ENCODE results near the gene CCDC192.

The CCDC192 gene

GRCh38 chr5:127806776-127807175, 103.6 kb downstream of the CCDC192 start:
- no peaks in the 10 kb centered on the region for H3K9me3 ChIP-seq (ENCODE audit: severe bottlenecking)
- DNase-seq = no peak
- H3K27me3 ChIP-seq (ENCODE audit: insufficient read depth, low read depth, severe bottlenecking) = no peaks in the 10 kb centered on the region
- no peak overlapping the region for H3K4me3 ChIP-seq (ENCODE audit: low read depth, low read length)
- no peak for TF ChIP-seq CTCF (IDR thresholded peaks at IDR 0.05; ENCODE audit: low read depth, low read length)
- no peaks in the 10 kb centered on the region for H3K36me3 ChIP-seq
- H3K27ac ChIP-seq = no peak overlapping the region

GRCh38 chr5:127809533-127809932, 106.3 kb downstream of the CCDC192 start:
- Histone ChIP-seq H3K36me3 (no peaks in the 10 kb centered on the region), H3K27ac (no peak overlapping the region), H3K27me3 (ENCODE audit: insufficient read depth, low read depth, severe bottlenecking) (no peaks in the 10 kb centered on the region), H3K9me3 (ENCODE audit: severe bottlenecking) (no peaks in the 10 kb centered on the region), H3K4me3 (ENCODE audit: low read depth, low read length) (no peak overlapping the region)
- DNase-seq = no peak
- no peak for TF ChIP-seq CTCF (IDR thresholded peaks at IDR 0.05; ENCODE audit: low read depth, low read length)

- no peak overlapping the region for H3K27ac ChIP-seq
- TF ChIP-seq CTCF (IDR thresholded peaks at IDR 0.05; ENCODE audit: low read depth, low read length) = no peak
- DNase-seq = no peak
- no peak overlapping the region for H3K4me3 ChIP-seq (ENCODE audit: low read depth, low read length)
- H3K27me3 ChIP-seq (ENCODE audit: insufficient read depth, low read depth, severe bottlenecking) = no peaks in the 10 kb centered on the region
- H3K36me3 ChIP-seq = no peaks in the 10 kb centered on the region
- no peaks in the 10 kb centered on the region for H3K9me3 ChIP-seq (ENCODE audit: severe bottlenecking)
Observed at GRCh38 chr5:127810017-127810416, 106.8 kb downstream of the CCDC192 start.

- Histone ChIP-seq H3K4me3 (ENCODE audit: low read depth, low read length) (no peak overlapping the region), H3K27ac (no peak overlapping the region), H3K27me3 (ENCODE audit: insufficient read depth, low read depth, severe bottlenecking) (no peaks in the 10 kb centered on the region), H3K9me3 (ENCODE audit: severe bottlenecking) (no peaks in the 10 kb centered on the region), H3K36me3 (no peaks in the 10 kb centered on the region)
- no peak for DNase-seq
- TF ChIP-seq CTCF (IDR thresholded peaks at IDR 0.05; ENCODE audit: low read depth, low read length) = no peak
Observed at GRCh38 chr5:127810707-127811490, 107.7 kb downstream of the CCDC192 start.

GRCh38 chr5:127812570-127812969, 109.4 kb downstream of the CCDC192 start:
- H3K27ac ChIP-seq = no peak overlapping the region

More at GRCh38 chr5:127812570-127812969, 109.4 kb downstream of the CCDC192 start:
- no peak for TF ChIP-seq CTCF (IDR thresholded peaks at IDR 0.05; ENCODE audit: low read depth, low read length)
- DNase-seq = no peak
- no peaks in the 10 kb centered on the region for H3K27me3 ChIP-seq (ENCODE audit: insufficient read depth, low read depth, severe bottlenecking)
- H3K9me3 ChIP-seq (ENCODE audit: severe bottlenecking) = no peaks in the 10 kb centered on the region
- no peaks in the 10 kb centered on the region for H3K36me3 ChIP-seq
- no peak overlapping the region for H3K4me3 ChIP-seq (ENCODE audit: low read depth, low read length)

All from WERI-Rb-1 (cell line).